ENCODE data around the gene TIMM13. TPM values are rescaled to one million over a fixed set of nuclear protein-coding genes. Genes with fewer than 3 reads are reported as not detected.

Gene TIMM13
- total RNA-seq, 1 donor from 2014 or later = 39.5 TPM

DNA sequence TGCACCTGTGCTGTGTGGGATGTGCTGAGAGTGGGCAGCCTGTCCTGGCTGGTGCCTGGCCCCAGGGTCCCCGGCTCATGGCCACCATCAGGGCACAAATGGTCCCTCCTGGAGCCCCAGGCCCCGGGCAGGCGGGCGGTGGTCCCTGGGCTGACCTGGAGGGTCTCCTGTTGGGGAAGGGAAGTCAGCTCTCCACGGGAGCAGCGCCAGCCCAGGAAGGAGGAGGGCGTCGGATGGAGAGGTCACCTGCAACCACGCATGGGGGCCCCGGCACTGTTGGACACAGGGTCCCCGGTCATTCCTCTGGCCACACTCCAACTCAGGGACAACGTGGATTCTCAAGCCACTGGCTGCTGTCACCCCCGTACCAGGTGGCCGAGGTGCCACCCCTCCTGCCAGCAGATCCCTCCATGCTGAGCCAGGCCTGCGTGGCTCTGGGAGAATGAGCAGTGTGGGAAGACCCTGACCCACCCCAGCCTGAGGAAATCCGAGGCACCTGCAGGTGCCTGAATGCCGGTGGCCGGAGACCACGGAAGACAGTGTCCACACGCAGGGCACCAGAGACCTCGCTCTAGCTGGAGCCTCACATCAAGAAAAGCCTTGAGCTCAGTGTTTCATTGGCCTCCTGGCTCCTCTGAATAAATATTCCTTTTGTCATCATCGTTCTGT is 15.9 kb upstream of the TIMM13 start:
- FAIRE-seq (no peak), DNase-seq (ENCODE audit: low read depth) (no peak)
- Histone ChIP-seq H3K36me3 (ENCODE audit: control insufficient read depth, insufficient read depth, low read length) (peaks cover 14% of the 10 kb centered on the region), H3K27me3 (ENCODE audit: control insufficient read depth, insufficient read depth, low read length) (no peaks in the 10 kb centered on the region), H3K4me3 (ENCODE audit: low read depth, low read length) (no peak overlapping the region)
- no peak for TF ChIP-seq CTCF (IDR thresholded peaks at IDR 0.05; ENCODE audit: insufficient read depth, low read length, severe bottlenecking)

DNA sequence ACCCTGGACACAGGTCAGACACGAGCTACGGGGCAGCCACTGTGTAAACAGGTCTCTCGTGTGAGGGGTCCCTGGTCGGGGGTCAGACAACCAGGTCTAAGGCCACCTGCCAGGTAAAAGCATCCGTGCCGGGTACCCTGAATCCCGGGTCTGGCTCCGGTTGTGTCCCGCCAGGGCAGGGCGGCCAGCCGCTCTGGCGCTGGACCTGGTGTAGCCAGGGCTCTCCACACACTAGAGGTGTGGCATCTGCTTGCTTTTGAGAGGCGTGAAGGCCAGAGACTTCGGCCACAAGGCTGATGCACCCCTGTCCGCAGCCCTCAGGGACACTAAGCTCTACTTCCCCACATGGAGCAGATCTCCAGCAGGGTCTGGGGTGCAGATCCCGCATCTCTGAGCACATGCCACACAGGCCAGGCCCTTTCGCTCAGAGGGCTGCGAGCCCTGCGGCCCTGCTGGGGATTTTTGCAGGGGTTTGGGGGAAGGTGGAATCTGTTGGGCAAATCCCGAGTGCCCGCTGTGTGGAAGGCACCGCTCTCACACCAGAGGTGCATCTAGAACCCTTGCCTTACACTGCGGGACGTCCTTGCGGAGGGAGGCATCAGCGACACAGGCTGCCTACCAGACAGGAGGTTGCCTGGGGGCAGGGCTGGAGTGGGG is 13.8 kb upstream of the TIMM13 start:
- peaks cover 21% of the 10 kb centered on the region for H3K36me3 ChIP-seq (ENCODE audit: control insufficient read depth, insufficient read depth, low read length)
- no peak for TF ChIP-seq CTCF (IDR thresholded peaks at IDR 0.05; ENCODE audit: insufficient read depth, low read length, severe bottlenecking)
- FAIRE-seq = no peak

GRCh38 chr19:2440515-2440914 is 13.1 kb upstream of the TIMM13 start:
- FAIRE-seq (no peak), DNase-seq (ENCODE audit: low read depth) (no peak)
- no peaks in the 10 kb centered on the region for H3K27me3 ChIP-seq (ENCODE audit: control insufficient read depth, insufficient read depth, low read length)
- TF ChIP-seq CTCF (IDR thresholded peaks at IDR 0.05; ENCODE audit: insufficient read depth, low read length, severe bottlenecking) = no peak
- H3K4me3 ChIP-seq (ENCODE audit: low read depth, low read length) = no peak overlapping the region
- peaks cover 21% of the 10 kb centered on the region for H3K36me3 ChIP-seq (ENCODE audit: control insufficient read depth, insufficient read depth, low read length)

More for the DNA sequence above, 13.8 kb upstream of the TIMM13 start:
- Histone ChIP-seq H3K4me3 (ENCODE audit: low read depth, low read length) (no peak overlapping the region), H3K27me3 (ENCODE audit: control insufficient read depth, insufficient read depth, low read length) (no peaks in the 10 kb centered on the region)
- DNase-seq (ENCODE audit: low read depth) = no peak

- no peaks in the 10 kb centered on the region for H3K27me3 ChIP-seq (ENCODE audit: control insufficient read depth, insufficient read depth, low read length)
- peaks cover 19% of the 10 kb centered on the region for H3K36me3 ChIP-seq (ENCODE audit: control insufficient read depth, insufficient read depth, low read length)
- no peak overlapping the region for H3K4me3 ChIP-seq (ENCODE audit: low read depth, low read length)
- FAIRE-seq (no peak), DNase-seq (ENCODE audit: low read depth) (no peak)
- no peak for TF ChIP-seq CTCF (IDR thresholded peaks at IDR 0.05; ENCODE audit: insufficient read depth, low read length, severe bottlenecking)
Measured at GRCh38 chr19:2438178-2438577, 10.8 kb upstream of the TIMM13 start.

- Histone ChIP-seq H3K4me3 (ENCODE audit: low read depth, low read length) (no peak overlapping the region), H3K36me3 (ENCODE audit: control insufficient read depth, insufficient read depth, low read length) (peaks cover 21% of the 10 kb centered on the region), H3K27me3 (ENCODE audit: control insufficient read depth, insufficient read depth, low read length) (no peaks in the 10 kb centered on the region)
- DNase-seq (ENCODE audit: low read depth) (no peak), FAIRE-seq (no peak)
- no peak for TF ChIP-seq CTCF (IDR thresholded peaks at IDR 0.05; ENCODE audit: insufficient read depth, low read length, severe bottlenecking)
Measured at GRCh38 chr19:2436926-2437325, 9.5 kb upstream of the TIMM13 start.
